Lower leg skin (tissue), 4 donors: ENCODE results near the gene ATP13A4. TPM values are rescaled to one million over a fixed set of nuclear protein-coding genes. Genes with fewer than 3 reads are reported as not detected.
A peak's percentile ranks its signal among the peaks of the same experiment; 100 is the strongest.
"Not testable (repeated sequence)": the region's sequence is repeated elsewhere in the genome, so short reads cannot be mapped to it uniquely, and the experiment has no call there.

Experiments used
- DNase-seq, 2 donors: peaks; one replicate each; pipeline ENCODE4 v3.0.0-alpha.2; 2019; ENCODE audit warnings: low spot score in 2 of 2
- H3K4me3 ChIP-seq: fragments of 200-600 bp; sonication (generic); 2 replicates; pipeline ENCODE4 v1.5.1; 2017; ENCODE audit warnings: mild to moderate bottlenecking, low read depth; ENCODE audit not compliant: poor library complexity, severe bottlenecking
- POLR2A ChIP-seq, 2 donors: fragments of 450-650 bp; IDR thresholded peaks; one replicate each; pipeline ENCODE4 v1.6.1; 2016 to 2017; ENCODE audit warnings: antibody characterized with exemption in 2 of 2, mild to moderate bottlenecking in 1 of 2, moderate library complexity in 1 of 2
- WGBS, 2 donors: methylation state at CpG; one replicate each; pipeline ENCODE4 v1.1.5; 2018; 5-methylcytosine and 5-hydroxymethylcytosine counted together
- intact Hi-C: fragments of 100-400 bp; cut with DNase I; formaldehyde crosslinking; loops from one replicate; pipeline ENCODE4 v1.15.0; 2023; ENCODE audit warnings: low total_unique reads
- total RNA-seq, 4 donors: library from RNA; depleted of rRNA; stranded (reverse); fragments of >200 nt; gene quantifications; one replicate each; pipeline ENCODE4 v1.1.0, GENCODE V29; 2016
- TF ChIP-seq, protein P1 (sequence below), 3 donors: fragments of 450-650 bp; IDR thresholded peaks; one replicate each; pipeline ENCODE4 v1.5.1; 2016; ENCODE audit warnings: antibody characterized with exemption in 3 of 3, mild to moderate bottlenecking in 3 of 3, moderate library complexity in 2 of 3

ATP13A4 gene
- total RNA-seq, 4 donors from 2014 or later, result 29.9 to 44.9 (median 41.5) TPM

DNA sequence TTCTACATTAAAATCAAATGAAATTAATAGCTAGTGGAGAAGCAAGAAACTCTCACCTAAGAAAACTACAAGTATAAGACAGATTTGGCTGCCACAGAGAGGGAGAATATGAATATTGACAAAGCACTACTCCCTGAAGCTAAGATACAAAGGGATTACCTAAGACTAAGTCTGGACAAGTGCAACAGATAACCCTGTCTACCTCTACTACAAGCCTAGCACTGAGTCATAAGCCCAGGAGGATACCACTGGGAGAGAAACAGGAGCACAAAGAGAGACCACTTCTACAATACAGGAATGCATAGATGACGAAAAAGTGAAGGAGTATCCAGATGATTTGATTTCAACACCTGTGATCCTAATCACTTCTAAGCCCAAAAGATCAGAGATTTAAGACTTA lies 10.4 kb downstream of the ATP13A4 start:
- WGBS, 2 donors, result 63 to 67% methylated on average over 1 of the region's 1 CpG
- TF ChIP-seq POLR2A (IDR thresholded peaks at IDR 0.05), result no peak
- TF ChIP-seq, protein P1, sequence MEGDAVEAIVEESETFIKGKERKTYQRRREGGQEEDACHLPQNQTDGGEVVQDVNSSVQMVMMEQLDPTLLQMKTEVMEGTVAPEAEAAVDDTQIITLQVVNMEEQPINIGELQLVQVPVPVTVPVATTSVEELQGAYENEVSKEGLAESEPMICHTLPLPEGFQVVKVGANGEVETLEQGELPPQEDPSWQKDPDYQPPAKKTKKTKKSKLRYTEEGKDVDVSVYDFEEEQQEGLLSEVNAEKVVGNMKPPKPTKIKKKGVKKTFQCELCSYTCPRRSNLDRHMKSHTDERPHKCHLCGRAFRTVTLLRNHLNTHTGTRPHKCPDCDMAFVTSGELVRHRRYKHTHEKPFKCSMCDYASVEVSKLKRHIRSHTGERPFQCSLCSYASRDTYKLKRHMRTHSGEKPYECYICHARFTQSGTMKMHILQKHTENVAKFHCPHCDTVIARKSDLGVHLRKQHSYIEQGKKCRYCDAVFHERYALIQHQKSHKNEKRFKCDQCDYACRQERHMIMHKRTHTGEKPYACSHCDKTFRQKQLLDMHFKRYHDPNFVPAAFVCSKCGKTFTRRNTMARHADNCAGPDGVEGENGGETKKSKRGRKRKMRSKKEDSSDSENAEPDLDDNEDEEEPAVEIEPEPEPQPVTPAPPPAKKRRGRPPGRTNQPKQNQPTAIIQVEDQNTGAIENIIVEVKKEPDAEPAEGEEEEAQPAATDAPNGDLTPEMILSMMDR (IDR thresholded peaks at IDR 0.05), result no peak
- intact Hi-C loops, result no loop called here
- no peak overlapping the region for H3K4me3 ChIP-seq
- no peak for DNase-seq

DNA sequence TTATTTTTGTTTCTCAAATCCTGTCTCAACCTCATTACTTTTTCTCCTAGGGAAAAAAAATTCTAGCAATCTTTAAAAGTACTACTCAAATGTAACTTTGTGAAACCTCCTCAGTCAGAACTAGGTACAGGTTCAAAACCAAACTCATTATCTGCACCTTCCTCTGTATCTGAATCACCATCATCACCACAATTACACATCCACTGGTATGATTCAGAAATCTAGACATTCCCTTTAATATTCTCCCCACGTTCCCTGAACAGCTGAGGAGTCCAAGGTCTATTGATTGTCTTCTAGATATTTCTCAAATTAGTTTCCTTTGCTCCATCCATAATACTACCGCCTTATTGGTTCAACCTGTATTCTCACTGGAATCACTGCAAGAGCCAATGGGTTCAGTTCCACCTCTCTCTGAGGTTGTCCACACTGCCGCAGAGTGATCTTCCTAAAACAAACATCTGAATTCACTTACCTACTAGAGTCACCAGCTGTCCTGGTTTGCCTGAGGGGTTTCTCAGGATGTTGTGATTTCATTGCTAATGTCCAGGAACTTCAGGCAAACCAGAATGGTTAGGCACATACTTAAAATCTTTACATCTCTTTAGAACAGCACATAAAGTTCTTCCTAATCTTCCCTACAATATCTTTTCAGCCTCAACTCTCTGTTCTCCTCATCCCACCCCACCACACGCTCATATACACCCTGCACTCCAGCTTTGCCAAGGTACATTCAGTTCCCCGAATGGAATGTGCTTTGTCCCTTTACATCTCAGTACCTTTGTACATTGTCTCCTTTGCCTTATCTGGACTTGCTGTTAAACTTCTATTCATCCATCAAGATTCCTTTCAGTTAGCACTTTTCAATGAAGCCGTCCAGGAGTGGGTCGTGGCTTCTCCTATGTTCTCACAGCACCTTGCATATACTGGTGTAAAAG lies 24.2 kb downstream of the ATP13A4 start:
- WGBS, 2 donors, result 86 to 87% methylated on average over 7 of the region's 7 CpGs
- DNase-seq, result no peak
- intact Hi-C loops, result no loop called here
- TF ChIP-seq, protein P1 (IDR thresholded peaks at IDR 0.05), result no peak
- TF ChIP-seq POLR2A (IDR thresholded peaks at IDR 0.05), result no peak
- H3K4me3 ChIP-seq, result no peak overlapping the region

DNA sequence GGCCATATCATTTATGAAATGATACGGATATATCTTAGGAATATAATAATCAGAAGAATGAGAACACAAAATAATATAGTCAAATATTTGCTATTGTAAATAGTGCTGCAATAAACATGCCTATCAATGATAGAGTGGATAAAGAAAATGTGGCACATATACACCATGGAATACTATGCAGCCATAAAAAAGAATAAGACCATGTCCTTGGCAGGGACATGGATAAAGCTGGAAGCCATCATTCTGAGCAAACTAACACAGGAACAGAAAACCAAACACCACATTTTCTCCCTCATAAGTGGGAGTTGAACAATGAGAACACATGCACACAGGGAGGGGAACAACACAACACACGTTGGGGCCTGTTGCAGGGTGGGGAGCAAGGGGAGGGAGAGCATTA lies 28.6 kb downstream of the ATP13A4 start:
- H3K4me3 ChIP-seq, DNase-seq, intact Hi-C loops: not testable (repeated sequence)
- WGBS, 2 donors, result 80 to 81% methylated on average over 2 of the region's 2 CpGs

DNA sequence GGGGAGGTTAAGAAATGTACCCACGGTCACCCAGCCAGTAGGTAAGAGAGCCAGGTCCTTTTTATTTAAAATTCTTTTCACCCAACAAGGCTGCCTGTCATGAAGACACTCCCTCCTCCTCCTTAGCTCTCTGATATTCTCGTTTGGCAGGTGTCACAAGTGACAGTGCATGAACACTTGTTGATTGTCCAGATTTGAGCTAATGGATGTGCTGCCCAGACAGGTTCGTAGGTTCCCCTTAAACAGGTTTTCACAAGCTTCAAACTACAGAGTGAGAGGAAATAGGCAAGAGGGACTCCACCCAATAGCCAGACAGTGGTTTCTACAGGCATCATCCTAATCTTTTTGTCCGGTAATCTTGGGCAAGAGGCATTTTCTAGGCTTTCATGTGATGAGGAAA lies 32.2 kb downstream of the ATP13A4 start:
- WGBS, 2 donors, result 39 to 41% methylated on average over 4 of the region's 4 CpGs
- H3K4me3 ChIP-seq, result no peak overlapping the region
- intact Hi-C loops, result no loop called here
- TF ChIP-seq POLR2A (IDR thresholded peaks at IDR 0.05), result no peak
- TF ChIP-seq, protein P1 (IDR thresholded peaks at IDR 0.05), result no peak
- peak in 1 of 2 donors; percentile 28 for DNase-seq

DNA sequence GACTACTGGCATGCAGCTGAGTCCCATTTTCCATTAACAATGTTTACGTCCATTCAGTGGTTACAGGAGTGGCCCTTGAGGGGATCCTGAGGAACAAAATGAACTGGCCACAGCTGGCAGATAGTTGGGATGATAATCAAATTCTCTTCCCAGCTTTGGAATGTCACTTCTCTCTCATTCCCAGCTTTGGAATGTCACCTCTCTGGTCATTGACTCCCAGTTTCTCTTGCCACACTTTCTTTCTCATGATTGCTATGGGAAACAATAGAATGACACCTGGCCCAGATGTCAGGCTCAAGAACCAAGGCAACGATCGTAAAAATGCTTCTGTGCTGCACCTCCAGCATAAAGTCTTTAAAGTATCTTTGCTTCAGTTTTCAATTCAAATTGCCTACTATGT lies 34.0 kb downstream of the ATP13A4 start:
- no peak for DNase-seq
- 76 to 84% methylated on average over 3 of the region's 3 CpGs for WGBS, 2 donors
- no peak for TF ChIP-seq POLR2A (IDR thresholded peaks at IDR 0.05)
- TF ChIP-seq, protein P1 (IDR thresholded peaks at IDR 0.05), result no peak
- H3K4me3 ChIP-seq, result no peak overlapping the region
- intact Hi-C loops, result no loop called here

DNA sequence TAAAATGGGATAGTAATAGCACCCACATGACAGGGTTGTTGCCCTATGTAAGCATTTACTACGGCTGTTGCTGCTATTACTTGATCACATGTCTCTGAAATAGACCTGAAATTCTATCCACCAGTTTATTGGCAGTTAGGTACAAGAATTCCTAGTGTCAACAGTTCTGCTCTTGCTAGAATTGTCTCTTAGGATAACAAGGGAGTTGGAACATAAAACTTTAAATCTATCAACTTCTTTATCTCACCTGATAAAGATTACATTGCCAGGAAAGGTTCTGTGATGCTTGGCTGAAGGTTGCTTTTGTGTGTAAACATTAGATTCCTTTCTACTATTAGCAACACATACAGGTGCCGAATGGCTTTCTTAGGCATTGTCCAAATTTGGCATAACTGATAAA lies 38.7 kb downstream of the ATP13A4 start:
- H3K4me3 ChIP-seq, result no peak overlapping the region
- TF ChIP-seq, protein P1 (IDR thresholded peaks at IDR 0.05), result no peak
- TF ChIP-seq POLR2A (IDR thresholded peaks at IDR 0.05), result no peak
- intact Hi-C loops, result no loop called here
- no peak for DNase-seq
- 67 to 76% methylated on average over 2 of the region's 2 CpGs for WGBS, 2 donors
